Nephron (organoid): ENCODE data around the gene RPL5.
"Not testable (repeated sequence)": the region's sequence is repeated elsewhere in the genome, so short reads cannot be mapped to it uniquely, and the experiment has no call there.

Experiments used
- H3K27ac Mint-ChIP-seq, 3 experiments: 2 replicates each; pipeline ENCODE4 v1.8.0; 2020; ENCODE audit warnings: mixed read lengths in 3 of 3, mild to moderate bottlenecking in 2 of 3, moderate library complexity in 1 of 3
- H3K27me3 Mint-ChIP-seq: 2 replicates; pipeline ENCODE4 v1.8.0; 2021; ENCODE audit warnings: low read depth, mild to moderate bottlenecking, moderate library complexity, mixed read lengths
- H3K36me3 Mint-ChIP-seq: 2 replicates; pipeline ENCODE4 v1.8.0; 2020; ENCODE audit warnings: low read depth, mixed read lengths
- H3K4me1 Mint-ChIP-seq: 2 replicates; pipeline ENCODE4 v1.8.0; 2020; ENCODE audit warnings: mixed read lengths
- H3K4me3 Mint-ChIP-seq, 3 experiments: 2 replicates each; pipeline ENCODE4 v1.8.0; 2020; ENCODE audit warnings: mild to moderate bottlenecking in 3 of 3, mixed read lengths in 3 of 3, moderate library complexity in 2 of 3
- H3K9me3 Mint-ChIP-seq: 2 replicates; pipeline ENCODE4 v1.8.0; 2020; ENCODE audit warnings: mixed read lengths
- TF ChIP-seq, protein P1 (sequence below), 3 experiments: fragments of 200-600 bp; sonication (generic); IDR thresholded peaks; one replicate each; pipeline ENCODE4 v1.5.0; 2021; ENCODE audit warnings: antibody characterized with exemption in 3 of 3; ENCODE audit not compliant: unreplicated experiment in 3 of 3

RPL5 gene

DNA sequence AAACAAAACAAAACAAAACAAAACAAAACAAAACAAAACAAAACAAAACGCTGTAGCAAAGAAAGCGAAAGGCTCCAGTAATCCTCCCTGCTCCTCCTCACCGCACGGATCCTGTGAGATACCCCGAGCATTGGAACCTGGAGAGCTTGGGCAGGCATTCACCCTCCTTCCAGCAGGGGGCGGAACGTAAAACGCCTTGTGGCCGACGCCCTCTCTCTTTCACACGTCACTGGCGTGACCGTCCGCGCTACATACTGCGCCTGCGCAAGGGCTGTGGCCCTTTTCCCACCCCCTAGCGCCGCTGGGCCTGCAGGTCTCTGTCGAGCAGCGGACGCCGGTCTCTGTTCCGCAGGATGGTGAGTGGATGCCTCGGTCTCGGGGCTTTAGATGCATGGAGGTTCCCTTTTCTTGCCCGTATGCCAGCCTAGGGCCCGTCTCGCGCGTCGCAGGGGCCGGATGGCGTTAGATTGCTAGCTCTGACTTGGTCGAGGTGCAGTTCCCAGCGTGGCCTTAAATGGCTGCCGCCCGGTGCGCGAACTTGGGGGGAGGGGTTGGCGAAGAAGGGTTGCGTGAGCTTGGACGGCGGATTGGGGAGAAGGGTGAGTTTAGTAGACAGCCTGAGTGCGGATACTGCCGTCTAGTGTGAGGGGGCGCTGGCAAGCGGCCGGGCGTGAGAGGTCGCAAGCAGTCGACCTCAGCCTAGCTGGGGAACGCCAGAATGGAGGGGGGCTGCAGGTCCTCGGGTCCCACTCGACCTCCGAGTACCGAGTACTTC is at the start of gene RPL5:
Gene RPL5 (plus strand): TSS at position 279 of the 775 bp plus-strand sequence. CDS start 75 bp downstream, at position 354.
- Mint-ChIP-seq H3K27me3 (no peaks in the 10 kb centered on the region), H3K27ac (peak within 1 kb of the TSS; percentile 98 to 99 (median 99)), H3K36me3 (peaks cover 42% of the 10 kb centered on the region), H3K4me3 (peak within 1 kb of the TSS; percentile 97 to 98 (median 98)), H3K4me1 (peaks cover 43% of the 10 kb centered on the region), H3K9me3 (no peaks in the 10 kb centered on the region)
- TF ChIP-seq, protein P1, sequence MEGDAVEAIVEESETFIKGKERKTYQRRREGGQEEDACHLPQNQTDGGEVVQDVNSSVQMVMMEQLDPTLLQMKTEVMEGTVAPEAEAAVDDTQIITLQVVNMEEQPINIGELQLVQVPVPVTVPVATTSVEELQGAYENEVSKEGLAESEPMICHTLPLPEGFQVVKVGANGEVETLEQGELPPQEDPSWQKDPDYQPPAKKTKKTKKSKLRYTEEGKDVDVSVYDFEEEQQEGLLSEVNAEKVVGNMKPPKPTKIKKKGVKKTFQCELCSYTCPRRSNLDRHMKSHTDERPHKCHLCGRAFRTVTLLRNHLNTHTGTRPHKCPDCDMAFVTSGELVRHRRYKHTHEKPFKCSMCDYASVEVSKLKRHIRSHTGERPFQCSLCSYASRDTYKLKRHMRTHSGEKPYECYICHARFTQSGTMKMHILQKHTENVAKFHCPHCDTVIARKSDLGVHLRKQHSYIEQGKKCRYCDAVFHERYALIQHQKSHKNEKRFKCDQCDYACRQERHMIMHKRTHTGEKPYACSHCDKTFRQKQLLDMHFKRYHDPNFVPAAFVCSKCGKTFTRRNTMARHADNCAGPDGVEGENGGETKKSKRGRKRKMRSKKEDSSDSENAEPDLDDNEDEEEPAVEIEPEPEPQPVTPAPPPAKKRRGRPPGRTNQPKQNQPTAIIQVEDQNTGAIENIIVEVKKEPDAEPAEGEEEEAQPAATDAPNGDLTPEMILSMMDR (IDR thresholded peaks at IDR 0.05; ENCODE audit: unreplicated experiment in 3 of 3) = peak; percentile 92 to 96 (median 95)

DNA sequence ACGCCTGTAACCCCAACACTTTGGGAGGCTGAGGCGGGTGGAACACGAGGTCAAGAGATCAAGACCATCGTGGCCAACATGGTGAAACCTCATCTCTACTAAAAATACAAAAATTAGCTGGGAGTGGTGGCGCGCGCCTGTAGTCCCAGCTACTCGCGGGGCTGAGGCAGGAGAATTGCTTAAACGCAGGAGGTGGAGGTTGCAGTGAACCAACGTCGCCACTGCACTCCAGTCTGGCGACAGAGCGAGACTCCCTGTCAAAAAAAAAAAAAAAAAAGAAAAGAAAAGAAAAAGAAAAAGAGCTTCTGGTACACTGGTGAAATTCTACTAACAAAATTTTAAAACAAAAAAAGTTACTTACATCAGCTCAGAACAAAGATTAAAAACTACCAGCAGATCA is 48.3 kb upstream of the RPL5 start:
- Mint-ChIP-seq H3K36me3 (peaks cover 11% of the 10 kb centered on the region), H3K4me1 (peaks cover 23% of the 10 kb centered on the region), H3K27ac (peak overlapping the region; percentile 88 to 96 (median 88)), H3K4me3 (peak overlapping the region; percentile 93 to 98 (median 93)), H3K27me3 (peaks cover 10% of the 10 kb centered on the region)
- not testable (repeated sequence) for H3K9me3 Mint-ChIP-seq
- TF ChIP-seq, protein P1 (IDR thresholded peaks at IDR 0.05; ENCODE audit: unreplicated experiment in 3 of 3) = peak in 2 of 3 experiments; percentile 12 to 16

DNA sequence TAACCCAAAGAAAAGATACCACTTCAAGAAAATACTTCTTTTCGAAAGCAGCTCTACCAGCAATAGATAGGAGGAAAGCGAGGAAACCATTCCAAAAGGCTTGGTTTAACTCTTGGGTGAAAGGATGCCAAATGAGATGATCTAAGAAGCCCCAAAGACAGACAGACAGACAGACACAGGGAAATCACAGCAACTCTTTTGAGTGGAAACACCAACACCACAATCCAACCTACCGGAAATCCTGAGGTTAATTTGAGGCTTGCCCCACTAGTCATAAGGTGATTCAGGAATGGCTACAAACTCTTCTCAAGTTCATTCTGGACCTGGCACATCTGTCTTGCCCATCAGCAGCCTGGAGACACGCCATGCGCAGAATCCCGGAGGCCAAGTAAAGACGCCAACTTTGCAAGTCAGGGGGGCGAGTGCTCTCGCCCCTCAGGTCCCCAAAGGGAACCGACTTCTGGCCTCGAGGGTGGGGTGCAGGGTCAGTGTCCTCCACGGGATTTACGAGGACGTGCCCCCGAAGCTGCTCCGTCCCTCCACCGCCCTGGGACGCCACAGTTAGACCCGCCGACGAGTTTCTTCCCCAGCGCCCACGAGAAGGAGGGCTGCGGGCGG is 47.7 kb upstream of the RPL5 start:
- peak overlapping the region; percentile 88 to 96 (median 88) for H3K27ac Mint-ChIP-seq
- peaks cover 23% of the 10 kb centered on the region for H3K4me1 Mint-ChIP-seq
- peak overlapping the region; percentile 93 to 98 (median 93) for H3K4me3 Mint-ChIP-seq
- peaks cover 10% of the 10 kb centered on the region for H3K27me3 Mint-ChIP-seq
- no peaks in the 10 kb centered on the region for H3K9me3 Mint-ChIP-seq
- TF ChIP-seq, protein P1 (IDR thresholded peaks at IDR 0.05; ENCODE audit: unreplicated experiment in 3 of 3) = no peak
- peaks cover 11% of the 10 kb centered on the region for H3K36me3 Mint-ChIP-seq

DNA sequence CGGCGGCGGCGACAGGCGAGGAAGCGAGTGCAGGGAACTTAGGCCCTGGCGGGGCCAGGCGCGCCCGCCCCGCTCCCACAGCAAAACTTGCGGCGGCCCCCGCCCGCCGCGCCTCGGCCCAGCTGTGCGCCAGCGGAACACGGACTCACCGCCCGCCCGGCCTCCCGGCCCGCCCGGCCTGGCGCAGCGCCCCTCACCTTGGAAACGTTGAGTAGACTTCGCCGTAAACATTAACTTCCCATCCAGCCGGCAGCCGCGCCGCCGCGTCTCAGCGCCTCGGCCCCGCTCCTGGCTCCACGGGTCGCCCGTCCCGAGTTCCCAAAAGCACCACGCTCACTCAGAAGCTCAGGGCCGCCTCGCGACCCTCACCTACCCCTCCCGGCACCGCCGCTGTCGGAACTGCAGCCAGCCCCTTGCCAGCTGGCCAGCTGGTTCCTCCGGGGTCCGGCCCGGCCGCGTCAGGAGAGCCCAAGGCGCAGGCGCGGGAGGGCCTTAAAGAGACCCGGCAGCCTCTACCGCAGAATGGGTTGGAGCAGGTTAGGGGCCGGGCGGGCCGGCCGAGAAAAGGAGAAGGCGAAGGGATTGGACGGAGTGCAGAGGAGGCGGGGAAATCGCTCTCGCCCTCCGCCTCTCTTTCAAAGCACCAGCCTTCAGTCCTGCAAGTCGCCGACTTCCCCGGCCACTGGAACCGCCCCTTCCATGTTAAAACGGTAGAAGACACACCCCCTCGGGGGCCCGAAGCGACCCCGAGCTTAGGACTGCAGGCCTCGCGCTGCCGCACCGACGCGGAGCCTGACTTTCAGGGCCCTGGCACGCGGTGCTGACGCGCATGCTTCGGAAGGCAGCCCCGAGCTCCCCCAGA is 47.0 kb upstream of the RPL5 start, which contains the start of gene EVI5:
Gene EVI5 (minus strand): TSS at position 470 of the 862 bp plus-strand sequence. CDS start 48,562 bp downstream, outside the sequence.
- Mint-ChIP-seq H3K27ac (peak within 1 kb of the TSS; percentile 88 to 96 (median 91)), H3K36me3 (peaks cover 11% of the 10 kb centered on the region), H3K27me3 (peaks cover 10% of the 10 kb centered on the region), H3K4me3 (peak within 1 kb of the TSS; percentile 93 to 98 (median 93)), H3K9me3 (no peaks in the 10 kb centered on the region), H3K4me1 (peaks cover 23% of the 10 kb centered on the region)
- TF ChIP-seq, protein P1 (IDR thresholded peaks at IDR 0.05; ENCODE audit: unreplicated experiment in 3 of 3) = no peak

DNA sequence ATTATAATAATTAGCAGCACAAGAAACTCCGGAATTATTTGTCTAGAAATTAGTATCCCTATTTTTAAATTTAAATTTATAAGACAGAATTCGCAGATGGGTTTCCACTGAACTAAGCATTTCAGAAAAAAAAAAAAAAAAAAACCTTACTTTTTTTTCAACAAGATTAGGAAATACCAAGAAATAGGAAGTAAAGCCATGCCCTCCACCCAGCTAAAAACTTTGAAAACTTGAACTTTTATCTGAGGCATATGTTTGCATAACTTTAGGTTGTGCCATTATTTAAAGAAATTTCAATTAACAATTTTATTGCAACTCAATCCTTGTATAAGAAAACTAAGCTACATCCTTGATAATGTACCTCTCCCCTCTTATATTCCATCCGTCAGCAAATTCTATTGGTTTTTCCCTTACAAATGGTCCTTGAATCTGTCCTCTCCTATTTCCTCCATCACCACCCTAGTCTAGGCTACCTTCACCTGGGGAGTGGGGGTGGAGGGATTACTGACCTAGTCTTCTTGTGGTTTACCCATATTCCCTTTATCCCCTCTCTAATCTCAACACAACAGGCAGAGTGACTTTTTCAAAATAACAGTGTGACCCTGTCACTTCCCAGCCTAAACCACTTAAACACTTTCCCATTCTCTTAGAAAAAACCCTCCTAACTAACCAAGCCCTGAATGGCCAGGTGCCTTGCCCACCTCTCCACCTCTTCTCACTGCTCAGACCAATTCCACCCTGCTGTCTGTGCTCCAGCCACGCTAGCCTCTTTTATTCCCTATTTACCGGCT is 45.5 kb upstream of the RPL5 start:
- Mint-ChIP-seq H3K27me3 (peaks cover 10% of the 10 kb centered on the region), H3K4me1 (peaks cover 16% of the 10 kb centered on the region), H3K36me3 (peaks cover 4% of the 10 kb centered on the region), H3K27ac (peak overlapping the region in 2 of 3 experiments; percentile 12 to 15), H3K4me3 (peak overlapping the region; percentile 33 to 71 (median 70)), H3K9me3 (no peaks in the 10 kb centered on the region)
- TF ChIP-seq, protein P1 (IDR thresholded peaks at IDR 0.05; ENCODE audit: unreplicated experiment in 3 of 3) = no peak
